Motor neuron (in vitro differentiated cells): ENCODE data around the gene FTO. TPM values are rescaled to one million over a fixed set of nuclear protein-coding genes. Genes with fewer than 3 reads are reported as not detected.

ENCODE experiments used
- ATAC-seq, 8 experiments: fragments of 200-7000 bp; cut with Tn5 transposase; replicated peaks in 6 of 8; 2 replicates each; pipeline ENCODE4 v1.8.0; 2021; ENCODE audit warnings: mild to moderate bottlenecking in 8 of 8, moderate library complexity in 8 of 8
- H3K27ac ChIP-seq, 2 donors: fragments of 250-450 bp; sonication (Bioruptor Pico); 2 replicates each; pipeline ENCODE4 v1.9.0; 2021; ENCODE audit warnings: antibody characterized with exemption in 2 of 2, mild to moderate bottlenecking in 2 of 2, moderate library complexity in 1 of 2
- H3K4me1 ChIP-seq, 2 donors: fragments of 250-450 bp; sonication (Bioruptor Pico); replicated peaks in 1 of 2; 2 replicates each; pipeline ENCODE4 v1.6.1; 2021; ENCODE audit warnings: antibody characterized with exemption in 2 of 2, mild to moderate bottlenecking in 2 of 2, moderate library complexity in 1 of 2
- H3K4me3 ChIP-seq, 5 donors: fragments of 250-450 bp; sonication (Bioruptor Pico); 2 replicates each; pipeline ENCODE4 v1.9.0; 2021; ENCODE audit warnings: antibody characterized with exemption in 5 of 5, mild to moderate bottlenecking in 5 of 5, moderate library complexity in 4 of 5
- WGBS, 10 experiments: fragments of 450-650 bp; shearing (Covaris generic); methylation state at CpG; one replicate each; pipeline ENCODE4 v1.0.0; 2022; 5-methylcytosine and 5-hydroxymethylcytosine counted together
- in situ Hi-C, 9 experiments: fragments of 400-800 bp; cut with MboI; loops; one replicate each; pipeline ENCODE4 v1.15.0; 2021; ENCODE audit warnings: low sequenced_read_pairs in 9 of 9, low pct_unique_long_range_greater_than_20kb in 2 of 9; ENCODE audit not compliant: unreplicated experiment in 9 of 9
- total RNA-seq, 8 experiments: library from RNA; unstranded; fragments of 300-600 nt; gene quantifications; 2 replicates each; pipeline versions ENCODE4 v1.2.3 to v1.2.4, GENCODE V29; 2022

The FTO gene
- total RNA-seq, 8 experiments from 2014 or later: 73.8 to 143 (median 112) TPM

DNA sequence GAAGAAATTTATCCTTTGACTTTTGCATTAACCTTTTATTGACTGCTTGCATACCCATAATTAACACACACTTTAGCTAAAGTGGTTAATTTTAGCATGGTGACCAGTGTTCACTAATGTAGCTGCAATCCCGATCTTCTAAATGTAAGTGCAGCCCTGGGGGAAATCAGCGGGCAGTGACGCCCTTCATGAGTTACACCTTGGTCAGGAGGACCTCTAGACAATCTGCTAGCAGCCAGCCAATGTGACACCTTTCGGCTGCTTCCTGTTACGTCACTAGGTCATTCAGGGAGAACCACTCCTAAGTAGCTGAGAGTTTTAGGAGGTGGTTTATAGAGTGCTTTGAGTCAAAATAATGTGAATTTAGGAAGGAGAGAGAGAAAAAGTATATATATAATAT is 402.1 kb downstream of the FTO start:
- Histone ChIP-seq H3K4me3 (no peak overlapping the region), H3K27ac (no peak overlapping the region), H3K4me1 (peaks cover 8 to 16% of the 10 kb centered on the region in 2 donors)
- WGBS, 10 experiments: 77 to 100% (median 94%) methylated on average over 3 to 5 of the region's 5 CpGs; no CpG with 5 or more reads in 1 of the 10 experiments
- ATAC-seq: peak in 5 of 8 experiments; percentile 33 to 77 (median 65)
- in situ Hi-C loops: no loop called here

DNA sequence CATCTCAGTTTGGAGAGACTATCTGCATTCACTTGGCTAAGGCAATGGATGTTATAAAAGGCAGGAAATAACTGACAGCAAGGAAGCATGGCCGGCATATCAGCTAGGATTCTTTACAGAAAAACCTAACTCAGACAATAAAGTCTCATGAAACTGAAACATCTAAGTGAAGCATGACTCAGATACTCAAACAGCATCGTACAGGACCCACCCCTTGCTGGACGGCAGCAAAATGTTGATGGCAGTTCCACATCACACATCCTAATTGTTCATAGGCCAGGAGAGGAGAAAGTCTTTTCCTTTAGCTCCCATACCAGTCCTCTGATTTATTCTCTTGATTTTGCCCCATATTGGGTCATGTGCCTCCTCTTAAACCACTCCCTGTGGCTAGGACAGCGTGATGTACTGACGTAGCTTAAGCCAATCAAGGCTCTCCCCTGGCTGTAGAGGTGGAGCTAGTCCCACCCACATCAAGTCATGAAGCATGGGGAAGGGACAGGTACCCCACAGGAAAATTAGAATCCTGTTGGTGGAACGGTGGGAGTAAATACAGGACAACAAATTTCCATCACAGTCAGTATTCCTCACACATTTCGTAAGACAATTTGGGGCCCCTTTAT is 403.7 kb downstream of the FTO start:
- in situ Hi-C loops: no loop called here
- Histone ChIP-seq H3K27ac (no peak overlapping the region), H3K4me3 (no peak overlapping the region), H3K4me1 (peaks cover 8 to 16% of the 10 kb centered on the region in 2 donors)
- 80 to 100% (median 100%) methylated on average over 1 to 7 of the region's 7 CpGs; no CpG with 5 or more reads in 1 of the 10 experiments for WGBS, 10 experiments
- peak in 6 of 8 experiments; percentile 31 to 78 (median 43) for ATAC-seq

DNA sequence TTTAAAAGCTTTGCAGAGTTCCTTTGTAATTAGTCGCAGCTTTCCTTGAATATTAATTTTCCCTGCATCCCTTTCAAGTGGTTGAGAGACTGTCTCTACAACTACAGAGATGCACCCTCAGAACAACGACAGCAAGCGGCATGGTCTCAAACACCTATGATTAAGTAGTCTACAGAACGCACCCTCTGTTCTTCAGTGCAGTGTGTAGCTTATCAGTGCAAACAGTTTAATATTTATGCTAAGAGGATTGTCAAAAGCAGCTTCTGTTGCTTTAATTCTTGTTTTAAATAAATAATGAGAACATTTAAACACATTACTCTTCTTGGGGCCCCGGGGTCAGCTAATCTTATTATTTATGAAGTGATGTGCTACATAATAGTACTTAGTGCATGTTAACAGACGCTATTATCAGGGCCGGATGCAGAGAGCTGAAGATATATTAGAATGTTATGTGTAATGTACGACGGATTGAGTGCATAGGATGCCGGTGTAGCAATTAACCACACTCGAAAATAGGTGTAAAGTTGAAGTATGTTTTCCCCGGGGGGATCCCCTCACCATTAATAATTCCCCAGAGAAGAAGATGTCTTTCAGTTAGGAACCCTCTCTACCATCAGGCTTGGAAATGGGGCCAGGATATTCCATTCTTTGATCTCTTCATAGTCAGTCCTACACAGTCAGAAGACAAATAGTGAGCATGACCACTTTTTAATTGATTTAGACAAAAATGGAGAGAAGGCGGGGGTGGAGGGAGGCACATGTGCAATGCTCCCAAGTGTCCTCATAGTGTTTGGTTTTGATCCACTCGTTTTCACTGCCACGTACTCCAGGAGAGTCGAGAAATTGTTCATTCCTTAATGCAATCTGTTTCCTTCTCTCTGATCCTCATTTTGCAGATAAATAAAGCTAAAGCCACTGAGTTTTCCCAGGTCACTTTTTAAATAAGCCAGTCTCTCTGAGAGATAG is 406.3 kb downstream of the FTO start:
- H3K4me3 ChIP-seq: no peak overlapping the region
- peak in 5 of 8 experiments; percentile 55 to 89 (median 68) for ATAC-seq
- H3K4me1 ChIP-seq: peaks cover 7 to 12% of the 10 kb centered on the region in 2 donors
- no peak overlapping the region for H3K27ac ChIP-seq
- 69 to 94% (median 83%) methylated on average over 1 to 15 of the region's 16 CpGs for WGBS, 10 experiments
- in situ Hi-C loops: no loop called here

DNA sequence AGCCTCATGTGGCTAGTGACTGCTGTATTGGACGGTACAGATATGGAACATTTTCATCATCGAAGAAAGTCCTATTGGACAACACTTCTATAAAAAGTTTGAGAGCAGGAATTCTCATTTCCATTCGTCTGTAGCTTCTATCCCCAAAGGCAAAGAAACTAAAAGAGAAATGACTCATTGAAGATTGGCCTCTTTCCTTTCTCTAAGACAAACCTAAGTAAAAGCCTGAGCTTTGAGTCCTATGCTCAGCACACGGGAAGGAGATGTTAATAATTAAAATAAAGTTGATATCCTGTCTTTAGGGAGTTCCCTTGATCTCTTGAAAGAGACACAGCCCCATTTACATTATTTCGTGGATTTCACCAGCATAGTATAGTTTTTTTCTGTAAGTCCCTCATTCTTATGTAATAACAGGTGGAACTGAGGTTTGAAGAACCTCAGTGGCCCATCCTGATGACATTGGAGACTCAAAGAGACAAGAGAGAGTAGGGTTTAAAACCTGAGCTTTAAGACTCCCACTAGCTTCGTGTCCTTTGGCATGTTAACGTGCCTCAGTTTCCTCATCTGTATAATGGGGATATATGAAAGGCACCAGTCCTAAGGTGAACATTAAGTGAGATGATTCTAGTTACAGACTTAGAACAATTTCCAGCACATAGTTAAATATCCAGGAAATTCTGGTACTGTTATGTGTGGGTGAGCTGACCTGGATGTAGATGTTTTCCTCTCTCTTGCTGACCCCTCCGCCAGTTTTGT is 408.7 kb downstream of the FTO start:
- Histone ChIP-seq H3K4me1 (peaks cover 5 to 19% of the 10 kb centered on the region in 2 donors), H3K4me3 (no peak overlapping the region), H3K27ac (no peak overlapping the region)
- no peak for ATAC-seq
- in situ Hi-C loops: no loop called here
- 76 to 100% (median 90%) methylated on average over 2 to 8 of the region's 8 CpGs for WGBS, 10 experiments

DNA sequence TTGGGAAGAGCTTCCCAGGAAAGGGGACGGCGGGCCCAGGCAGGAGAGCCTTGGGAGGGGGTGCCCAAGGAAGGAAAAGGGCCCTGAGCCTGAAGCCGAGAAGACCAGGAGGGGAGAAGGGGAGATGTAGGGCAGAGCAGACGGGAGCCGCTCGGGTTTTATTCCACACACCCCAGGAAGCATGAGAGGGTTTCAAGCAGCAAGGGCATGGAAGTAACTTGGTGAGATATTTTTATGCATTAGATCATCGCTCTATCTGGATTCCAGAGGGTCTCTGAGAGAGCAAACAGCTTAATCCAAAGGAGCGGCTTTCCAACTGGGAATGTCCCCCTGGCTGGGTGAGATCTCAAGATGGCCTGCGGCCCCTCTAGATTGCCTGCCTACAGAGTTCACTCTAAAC is 411.6 kb downstream of the FTO start:
- no peak for ATAC-seq
- WGBS, 10 experiments: 100% methylated on average over 1 to 2 of the region's 9 CpGs; no CpG with 5 or more reads in 7 of the 10 experiments
- H3K4me1 ChIP-seq: peaks cover 6 to 21% of the 10 kb centered on the region in 2 donors
- H3K4me3 ChIP-seq: no peak overlapping the region
- no peak overlapping the region for H3K27ac ChIP-seq
- in situ Hi-C loops: no loop called here

DNA sequence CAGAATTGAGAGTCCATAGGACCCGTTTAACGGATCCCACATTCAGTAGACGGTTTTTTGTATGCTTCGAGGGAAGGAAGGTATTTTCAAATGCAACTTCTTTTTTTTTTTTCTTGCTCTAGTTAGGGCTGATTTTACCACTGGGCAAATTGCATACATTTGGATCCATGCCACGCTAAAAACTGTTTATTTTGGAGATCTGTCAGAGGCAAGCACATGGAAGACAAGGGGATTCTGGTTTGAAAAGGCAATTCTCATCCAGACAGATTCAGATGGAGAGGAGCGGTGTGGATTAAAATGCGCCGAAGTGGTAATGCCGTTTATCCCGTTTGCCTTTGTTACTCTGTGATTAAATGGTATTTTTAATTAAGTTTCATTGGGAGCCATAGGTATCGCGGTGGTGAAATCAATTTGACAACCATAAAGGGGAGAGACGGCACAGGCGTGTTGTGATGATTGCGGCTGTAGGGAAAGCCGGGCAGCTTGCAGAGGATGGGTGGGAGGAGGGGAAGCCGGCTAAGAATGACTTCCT is 412.2 kb downstream of the FTO start:
- peaks cover 6 to 21% of the 10 kb centered on the region in 2 donors for H3K4me1 ChIP-seq
- H3K4me3 ChIP-seq: no peak overlapping the region
- 60 to 100% (median 91%) methylated on average over 1 to 12 of the region's 17 CpGs; no CpG with 5 or more reads in 1 of the 10 experiments for WGBS, 10 experiments
- in situ Hi-C loops: no loop called here
- H3K27ac ChIP-seq: no peak overlapping the region
- peak in 1 of 8 experiments; percentile 79 for ATAC-seq

DNA sequence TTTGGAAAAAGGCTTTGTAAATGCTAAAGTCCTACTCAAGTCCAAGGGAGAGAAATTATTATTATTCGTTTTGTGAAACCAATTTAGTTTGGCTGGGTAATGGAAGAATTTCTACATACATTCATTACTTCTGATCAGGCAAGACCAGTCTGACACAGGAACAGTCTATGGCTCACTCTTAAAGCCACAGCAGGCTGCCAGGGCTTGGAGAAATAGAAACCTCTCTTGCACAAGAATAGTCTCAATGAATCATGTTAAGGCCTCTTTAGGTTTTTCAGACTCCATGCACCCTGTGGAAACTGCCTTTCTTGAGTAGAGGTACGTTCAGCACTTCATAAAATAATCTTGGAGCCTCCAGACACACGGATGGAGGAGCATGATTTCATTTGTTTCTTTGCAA is 414.9 kb downstream of the FTO start:
- WGBS, 10 experiments: 65 to 95% (median 81%) methylated on average over 2 to 3 of the region's 3 CpGs; no CpG with 5 or more reads in 2 of the 10 experiments
- no peak overlapping the region for H3K27ac ChIP-seq
- no peak for ATAC-seq
- H3K4me3 ChIP-seq: no peak overlapping the region
- in situ Hi-C loops: no loop called here
- H3K4me1 ChIP-seq: peaks cover 6 to 21% of the 10 kb centered on the region in 2 donors

DNA sequence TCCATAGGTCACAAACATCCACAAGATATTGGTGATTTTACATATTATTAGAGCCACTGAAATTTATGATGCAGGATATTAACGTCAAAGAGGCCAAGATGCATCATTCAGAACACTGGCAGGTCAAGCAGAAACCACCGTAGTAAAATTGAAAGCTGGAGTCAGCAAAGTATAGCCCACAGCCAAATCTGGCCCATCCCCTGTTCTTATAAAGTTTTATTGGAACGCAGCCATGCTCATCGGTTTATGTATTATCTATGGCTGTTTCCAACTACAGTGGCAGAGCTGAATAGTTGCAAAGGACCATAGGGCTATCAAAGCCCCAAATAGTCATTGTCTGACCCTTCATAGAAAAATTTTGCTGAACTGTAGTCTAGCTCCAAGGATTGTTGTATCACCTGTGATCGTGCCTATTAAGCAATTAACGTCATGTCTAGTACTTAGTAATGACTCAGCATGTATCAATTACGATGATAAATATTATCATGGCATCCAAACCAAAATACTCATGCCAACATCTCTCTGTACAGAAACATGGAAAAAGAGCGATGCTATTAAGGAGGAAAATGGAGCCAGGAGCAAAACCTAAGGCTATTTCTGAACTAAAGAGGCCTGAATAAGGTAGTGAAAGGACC is 417.0 kb downstream of the FTO start:
- Histone ChIP-seq H3K27ac (no peak overlapping the region), H3K4me1 (peaks cover 4 to 20% of the 10 kb centered on the region in 2 donors), H3K4me3 (no peak overlapping the region)
- in situ Hi-C loops: no loop called here
- no peak for ATAC-seq
- WGBS, 10 experiments: 76 to 100% (median 95%) methylated on average over 2 to 7 of the region's 8 CpGs; no CpG with 5 or more reads in 1 of the 10 experiments

DNA sequence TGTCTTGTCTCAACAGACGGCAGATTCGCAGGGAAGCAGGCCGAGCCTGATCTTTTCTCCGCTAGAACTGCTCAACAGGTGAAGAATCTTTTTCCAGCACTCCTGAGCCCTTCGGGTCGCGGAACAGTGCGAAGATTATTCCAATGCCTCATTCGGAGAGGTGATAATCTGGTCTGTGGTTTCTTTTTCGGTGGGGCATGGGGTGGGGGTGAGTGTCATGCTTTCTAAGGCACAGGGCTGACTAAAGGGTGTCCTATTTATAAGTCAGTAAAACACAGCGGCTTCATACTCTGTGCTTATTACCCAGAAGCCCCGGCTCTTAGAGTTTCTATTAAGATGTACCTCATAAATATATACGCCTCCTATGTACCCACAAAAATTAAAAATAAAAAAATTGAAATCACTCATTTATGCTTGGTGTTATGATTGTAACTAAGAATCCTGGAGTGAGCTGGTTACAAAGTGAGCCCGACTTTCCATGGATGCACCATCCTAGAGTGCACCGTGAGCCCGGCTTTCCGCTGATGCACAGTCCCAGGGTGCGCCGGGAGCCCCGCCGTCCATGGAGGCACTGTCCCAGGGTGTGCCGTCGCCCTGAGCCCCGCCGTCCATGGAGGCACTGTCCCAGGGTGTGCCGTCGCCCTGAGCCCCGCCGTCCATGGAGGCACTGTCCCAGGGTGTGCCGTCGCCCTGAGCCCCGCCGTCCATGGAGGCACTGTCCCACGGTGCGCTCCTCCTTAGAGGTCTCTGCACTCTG is 417.8 kb downstream of the FTO start:
- no peak overlapping the region for H3K4me3 ChIP-seq
- ATAC-seq: no peak
- in situ Hi-C loops: no loop called here
- 90 to 100% (median 97%) methylated on average over 1 to 11 of the region's 35 CpGs; no CpG with 5 or more reads in 1 of the 10 experiments for WGBS, 10 experiments
- peaks cover 4 to 13% of the 10 kb centered on the region in 2 donors for H3K4me1 ChIP-seq
- H3K27ac ChIP-seq: no peak overlapping the region

DNA sequence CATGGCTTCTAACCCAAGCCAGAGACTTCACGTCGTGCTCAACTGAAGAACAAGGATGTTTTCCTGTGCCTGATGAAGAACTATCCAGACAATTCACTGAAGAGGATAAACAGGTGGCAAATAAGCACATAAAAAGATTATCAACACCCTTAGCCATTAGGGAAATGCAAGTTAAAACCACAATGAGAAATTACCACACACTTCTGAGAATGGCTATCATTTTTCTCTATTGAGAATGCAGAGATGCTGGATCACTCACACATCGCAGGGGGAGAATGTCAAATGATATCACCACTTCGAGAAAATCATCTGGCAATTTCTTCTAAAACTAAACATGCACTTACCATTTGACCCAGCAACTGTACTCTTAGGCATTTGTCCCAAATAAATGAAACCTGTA is 419.8 kb downstream of the FTO start:
- no peak for ATAC-seq
- Histone ChIP-seq H3K4me1 (peaks cover 0 to under 1% of the 10 kb centered on the region in 2 donors), H3K4me3 (no peak overlapping the region), H3K27ac (no peak overlapping the region)
- in situ Hi-C loops: no loop called here
- 56 to 100% (median 91%) methylated on average over 2 to 4 of the region's 4 CpGs; no CpG with 5 or more reads in 2 of the 10 experiments for WGBS, 10 experiments

DNA sequence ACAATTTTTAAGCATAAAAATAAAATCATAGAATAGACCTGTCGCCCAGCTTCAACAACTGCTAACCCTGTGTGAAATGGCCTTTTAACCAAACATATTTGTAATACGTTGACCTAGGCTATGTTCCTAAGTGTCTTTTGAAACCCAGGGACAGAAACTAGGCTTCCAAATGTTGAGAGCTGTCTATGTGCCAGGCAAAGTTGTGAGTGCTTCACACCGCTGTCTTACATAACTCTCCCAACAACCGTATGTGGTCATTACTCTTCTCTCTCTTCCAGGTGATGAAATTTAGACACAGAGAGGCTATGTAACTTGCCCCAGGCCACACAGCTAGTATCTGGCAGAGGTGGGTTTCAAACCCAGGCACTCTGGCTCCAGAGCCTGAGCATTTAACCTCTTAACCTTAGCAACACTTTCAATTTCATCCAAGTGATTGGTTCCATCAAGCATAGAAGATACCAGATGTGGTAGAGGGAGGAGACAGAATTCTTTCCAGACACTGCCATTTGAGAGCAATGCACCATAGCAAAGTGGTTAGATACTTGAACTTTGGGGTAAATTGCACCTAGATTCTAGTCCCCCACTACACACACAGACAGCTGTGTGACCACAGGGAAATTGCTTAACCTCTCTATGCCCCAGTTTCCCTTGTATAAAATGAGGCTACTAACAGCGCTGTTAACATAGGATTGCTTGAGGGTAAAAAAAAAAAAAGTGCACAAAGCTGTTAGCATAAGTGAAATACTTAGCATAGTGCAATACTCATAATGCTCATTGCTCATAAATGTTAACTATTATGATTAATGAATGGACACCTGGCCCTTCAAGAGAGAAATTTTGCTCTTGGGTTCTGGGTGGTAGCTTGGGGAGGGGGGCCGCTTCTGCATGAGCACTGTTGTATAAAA is 422.0 kb downstream of the FTO start:
- whole genome bisulfite sequencing, 10 experiments: 63 to 100% (median 79%) methylated on average over 1 to 6 of the region's 6 CpGs
- no peak overlapping the region for H3K4me3 ChIP-seq
- H3K4me1 ChIP-seq: peaks cover 0 to 5% of the 10 kb centered on the region in 2 donors
- no peak overlapping the region for H3K27ac ChIP-seq
- in situ Hi-C loops: no loop called here
- peak in 3 of 8 experiments; percentile 47 to 97 (median 57) for ATAC-seq
